K562 (cell line): ENCODE results near the gene FAM107B. TPM values are rescaled to one million over a fixed set of nuclear protein-coding genes. Genes with fewer than 3 reads are reported as not detected.
A peak's percentile ranks its signal among the peaks of the same experiment; 100 is the strongest.

Experiments
- AFF4 ChIP-seq: sonication (generic); formaldehyde crosslinking; IDR thresholded peaks from 2 replicates; pipeline ENCODE4 v1.8.0; 2023; ENCODE audit warnings: mild to moderate bottlenecking, missing genetic modification reagents
- BRCA1 ChIP-seq, 2 experiments: fragments of 450-650 bp in 1 of 2; sonication (generic) in 1 of 2; formaldehyde crosslinking in 1 of 2; IDR thresholded peaks; 2 replicates each; pipeline versions ENCODE4 v1.5.0 to v1.6.1; 2017 to 2020; ENCODE audit warnings: mild to moderate bottlenecking in 1 of 2, missing genetic modification reagents in 1 of 2
- CCNT2 ChIP-seq: IDR thresholded peaks from 2 replicates; pipeline ENCODE4 v1.6.1; 2011; ENCODE audit warnings: borderline replicate concordance, low read depth, mild to moderate bottlenecking, moderate library complexity, mixed read lengths, low read length; ENCODE audit not compliant: insufficient read length; ENCODE audit errors: extremely low read depth
- COPS2 ChIP-seq: fragments of 450-650 bp; conservative IDR thresholded peaks from 2 replicates; pipeline ENCODE4 v1.6.1; 2016; ENCODE audit warnings: mild to moderate bottlenecking, moderate library complexity
- HDAC6 ChIP-seq: IDR thresholded peaks from 2 replicates; pipeline ENCODE4 v1.6.1; 2012; ENCODE audit warnings: low read depth, mild to moderate bottlenecking, control low read depth, inconsistent platforms, low read length, moderate library complexity
- HMG20B ChIP-seq: fragments of 250-450 bp; sonication (Bioruptor Pico); IDR thresholded peaks from 2 replicates; pipeline ENCODE4 v1.5.0; 2021; ENCODE audit warnings: mild to moderate bottlenecking
- IRF9 ChIP-seq: fragments of 450-650 bp; IDR thresholded peaks from 2 replicates; pipeline ENCODE4 v1.6.1; 2016; ENCODE audit warnings: missing biosample characterization, missing genetic modification characterization
- MBD1 ChIP-seq: fragments of 250-450 bp; sonication (Bioruptor Pico); IDR thresholded peaks from 2 replicates; pipeline ENCODE4 v1.8.0; 2022; ENCODE audit warnings: inconsistent platforms
- MTA2 ChIP-seq: fragments of 450-650 bp; IDR thresholded peaks from 2 replicates; pipeline ENCODE4 v1.6.1; 2016; ENCODE audit warnings: low read depth
- PTRF ChIP-seq: fragments of 450-650 bp; IDR thresholded peaks from 2 replicates; pipeline ENCODE4 v1.6.1; 2016; ENCODE audit warnings: mild to moderate bottlenecking, missing genetic modification characterization, missing compliant biosample characterization
- SMARCB1 ChIP-seq: IDR thresholded peaks from 2 replicates; pipeline ENCODE4 v1.6.1; 2011; ENCODE audit warnings: improper control_type of control experiment, low read depth; ENCODE audit not compliant: insufficient read length
- THAP12 ChIP-seq: fragments of 250-450 bp; sonication (Bioruptor Pico); IDR thresholded peaks from 2 replicates; pipeline ENCODE4 v1.9.0; 2021; ENCODE audit warnings: mild to moderate bottlenecking, inconsistent platforms
- USF2 ChIP-seq: sonication (generic); formaldehyde crosslinking; IDR thresholded peaks from 2 replicates; pipeline ENCODE4 v1.5.0; 2020; ENCODE audit warnings: missing genetic modification reagents
- ZNF174 ChIP-seq: fragments of 250-450 bp; sonication (Bioruptor Pico); IDR thresholded peaks from 2 replicates; pipeline ENCODE4 v1.4.0; 2020; ENCODE audit warnings: mild to moderate bottlenecking
- ZNF274 ChIP-seq: IDR thresholded peaks from 2 replicates; pipeline ENCODE4 v1.6.1; 2011; ENCODE audit warnings: low read depth, mild to moderate bottlenecking, low read length, moderate library complexity, borderline replicate concordance
- ZNF408 ChIP-seq: fragments of 250-450 bp; sonication (Bioruptor Pico); IDR thresholded peaks from 2 replicates; pipeline ENCODE4 v1.4.0; 2020; ENCODE audit warnings: low read depth, mild to moderate bottlenecking, moderate library complexity
- polyA plus RNA-seq, 8 experiments: library from polyadenylated mRNA; depleted of rRNA in 4 of 8; stranded (reverse) in 5 of 8; unstranded in 3 of 8; fragments of >200 nt; fragmentation: Nextera tagmentation in 2 of 8; fragmentation: Illumina TruSeq in 1 of 8; extraction: Ambion mirVana in 2 of 8; extraction: Trizol in 1 of 8; gene quantifications; 2 replicates each; pipeline versions ENCODE4 v1.2.1 to v1.2.3, GENCODE V29; 2011 to 2014; ENCODE audit warnings: inconsistent platforms in 1 of 8, missing spikeins in 1 of 8
- total RNA-seq, 7 experiments: library from RNA; depleted of rRNA in 6 of 7; stranded (reverse); fragments of >200 nt in 6 of 7; fragmentation: Illumina TruSeq in 2 of 7; extraction: Trizol in 2 of 7; gene quantifications; 2 replicates each; pipeline versions ENCODE4 v1.2.1 to v1.2.3, GENCODE V29; 2011 to 2021; ENCODE audit warnings: low replicate concordance in 1 of 7

The FAM107B gene
- total and polyA plus RNA-seq, 9 of the 15 experiments (the other 6 are each of a cell fraction or from before 2014, with no cell fraction given) = 0.40 to 2.8 (median 1.4) TPM

DNA sequence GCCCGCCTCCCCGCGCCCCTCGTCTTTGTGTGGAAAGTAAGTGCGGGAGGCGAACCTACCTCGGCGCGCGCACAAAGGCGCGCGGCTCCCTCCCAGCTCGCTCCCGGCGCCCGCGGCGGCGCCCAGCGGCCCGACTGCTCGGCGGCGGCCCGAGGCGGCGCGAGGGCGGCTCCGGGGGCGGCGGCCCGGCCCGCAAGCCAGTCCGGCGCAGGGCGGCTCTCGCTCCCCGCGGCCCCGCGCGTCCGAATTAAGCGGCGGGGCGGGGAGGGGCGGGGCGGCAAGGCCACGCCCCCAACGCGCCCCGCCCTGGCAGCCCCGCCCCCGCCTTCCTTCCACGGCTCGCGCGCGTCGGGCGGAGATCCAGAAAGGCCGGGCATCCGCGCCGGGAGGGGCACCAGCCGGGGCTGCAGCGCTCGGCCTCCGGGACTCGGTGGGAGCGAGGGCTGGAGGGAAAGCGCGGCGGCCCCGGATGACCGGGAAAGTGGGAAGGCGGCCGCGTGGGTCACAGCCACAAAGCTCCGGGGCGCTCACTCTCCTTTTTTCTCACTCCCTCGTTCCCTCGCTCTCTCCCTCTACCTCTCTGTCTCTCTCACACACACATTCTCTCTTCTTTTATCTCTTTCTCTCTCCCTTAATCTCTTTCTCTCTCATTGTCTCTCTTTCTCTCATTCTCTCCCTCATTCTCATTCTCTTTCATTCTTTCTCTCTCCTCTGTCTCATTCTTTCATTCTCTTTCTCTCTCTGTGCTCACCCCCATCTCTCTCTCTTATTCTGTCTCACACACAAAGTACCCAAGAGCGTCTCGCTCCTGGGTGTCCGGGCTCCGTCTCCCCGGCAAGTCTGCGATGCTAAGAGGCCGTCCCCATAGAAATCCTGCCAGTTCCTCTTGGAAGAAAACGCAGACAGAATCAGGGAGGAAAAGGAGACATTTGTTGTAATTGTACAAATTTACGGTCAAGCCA, 170.2 kb downstream of the FAM107B start (continued):
- no peak for TF ChIP-seq ZNF274
- TF ChIP-seq THAP12 (CRISPR knock-in tag) = no peak
- no peak for TF ChIP-seq HMG20B (CRISPR knock-in tag)
- peak; percentile 31 for TF ChIP-seq CCNT2
- no peak for TF ChIP-seq ZNF174 (CRISPR knock-in tag)
- TF ChIP-seq COPS2 = no peak
- TF ChIP-seq MTA2 = no peak
- TF ChIP-seq SMARCB1 = no peak
- no peak for TF ChIP-seq USF2 (CRISPR knock-in tag)
- no peak for TF ChIP-seq AFF4 (CRISPR knock-in tag)
- TF ChIP-seq HDAC6 = no peak
- TF ChIP-seq BRCA1 (IDR thresholded peaks at IDR 0.05) = no peak
- no peak for TF ChIP-seq BRCA1 (CRISPR knock-in tag; IDR thresholded peaks at IDR 0.05)
- no peak for TF ChIP-seq MBD1
- TF ChIP-seq ZNF408 (CRISPR knock-in tag) = no peak
- TF ChIP-seq IRF9 (tag) = no peak
- TF ChIP-seq PTRF (tag) = no peak
